Astrocyte (in vitro differentiated cells and primary cell): Measurements from ENCODE around the gene ODF2L.

Experiments
- EZH2 ChIP-seq: IDR thresholded peaks from 2 replicates; pipeline ENCODE4 v1.6.1; 2012; ENCODE audit warnings: mild to moderate bottlenecking, low read length, inconsistent platforms; ENCODE audit not compliant: insufficient read depth
- TF ChIP-seq, protein P1 (sequence below): IDR thresholded peaks from 2 replicates; pipeline ENCODE4 v1.5.1; 2011; ENCODE audit warnings: low read depth, mild to moderate bottlenecking, inconsistent platforms, low read length, moderate library complexity; ENCODE audit not compliant: insufficient read depth

DNA sequence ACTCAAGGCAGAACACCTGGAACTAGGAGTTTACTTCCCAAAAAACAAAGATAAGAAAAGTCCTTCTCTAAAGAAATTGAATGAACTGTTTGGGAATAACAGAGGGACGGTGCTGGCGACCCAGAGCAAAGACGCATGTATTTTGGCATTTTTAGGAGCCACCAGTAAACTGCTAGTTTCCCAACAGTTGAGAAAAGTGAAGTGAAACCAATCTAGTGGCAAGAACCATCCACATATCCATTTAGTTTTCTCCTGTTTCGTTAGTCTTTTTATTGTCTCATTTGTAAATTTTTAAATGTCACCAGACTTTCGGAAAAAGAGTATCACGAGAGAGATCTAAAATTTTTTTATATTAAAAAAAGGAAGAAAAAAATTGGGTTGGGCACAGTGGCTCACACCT lies 30.2 kb downstream of the ODF2L start:
- TF ChIP-seq, protein P1, sequence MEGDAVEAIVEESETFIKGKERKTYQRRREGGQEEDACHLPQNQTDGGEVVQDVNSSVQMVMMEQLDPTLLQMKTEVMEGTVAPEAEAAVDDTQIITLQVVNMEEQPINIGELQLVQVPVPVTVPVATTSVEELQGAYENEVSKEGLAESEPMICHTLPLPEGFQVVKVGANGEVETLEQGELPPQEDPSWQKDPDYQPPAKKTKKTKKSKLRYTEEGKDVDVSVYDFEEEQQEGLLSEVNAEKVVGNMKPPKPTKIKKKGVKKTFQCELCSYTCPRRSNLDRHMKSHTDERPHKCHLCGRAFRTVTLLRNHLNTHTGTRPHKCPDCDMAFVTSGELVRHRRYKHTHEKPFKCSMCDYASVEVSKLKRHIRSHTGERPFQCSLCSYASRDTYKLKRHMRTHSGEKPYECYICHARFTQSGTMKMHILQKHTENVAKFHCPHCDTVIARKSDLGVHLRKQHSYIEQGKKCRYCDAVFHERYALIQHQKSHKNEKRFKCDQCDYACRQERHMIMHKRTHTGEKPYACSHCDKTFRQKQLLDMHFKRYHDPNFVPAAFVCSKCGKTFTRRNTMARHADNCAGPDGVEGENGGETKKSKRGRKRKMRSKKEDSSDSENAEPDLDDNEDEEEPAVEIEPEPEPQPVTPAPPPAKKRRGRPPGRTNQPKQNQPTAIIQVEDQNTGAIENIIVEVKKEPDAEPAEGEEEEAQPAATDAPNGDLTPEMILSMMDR, result no peak
- TF ChIP-seq EZH2, result no peak
